ENCODE results near the gene RAB37. TPM values are rescaled to one million over a fixed set of nuclear protein-coding genes. Genes with fewer than 3 reads are reported as not detected.
A peak's percentile ranks its signal among the peaks of the same experiment; 100 is the strongest.

The RAB37 gene
- 0.91 and 1.1 TPM in 2 replicates for total RNA-seq (2016; rRNA removed; fragmentation: Illumina TruSeq; extraction: Trizol)
- total RNA-seq (2016; cell fraction: cytosol; rRNA removed; fragmentation: Illumina TruSeq; extraction: Trizol; ENCODE audit: low read depth): 0.30 TPM in 1 of 2 replicates, not detected in the other
- 0.73 and 1.0 TPM in 2 replicates for total RNA-seq (2016; cell fraction: insoluble cytoplasmic fraction; rRNA removed; fragmentation: Illumina TruSeq; extraction: Trizol)
- 0.83 and 0.93 TPM in 2 replicates for total RNA-seq (2016; cell fraction: membrane; rRNA removed; fragmentation: Illumina TruSeq; extraction: Trizol)
- 0.96 and 1.3 TPM in 2 replicates for total RNA-seq (2016; cell fraction: nucleus; rRNA removed; fragmentation: Illumina TruSeq; extraction: Trizol)
- 3.7 and 4.7 TPM in 2 replicates for polyA plus RNA-seq (2011; rRNA removed)
- 2.1 and 2.8 TPM in 2 replicates for polyA plus RNA-seq (2011; cell fraction: cytosol; rRNA removed)
- polyA plus RNA-seq (2011; cell fraction: nucleus; rRNA removed): 7.0 and 8.4 TPM in 2 replicates
- polyA plus RNA-seq (2012): 1.8 and 2.4 TPM in 2 replicates
- 0.18 and 0.22 TPM in 2 replicates for polyA plus RNA-seq (2016; cell fraction: cytosol; fragmentation: Illumina TruSeq; extraction: Trizol; ENCODE audit: low read depth)
- polyA plus RNA-seq (2016; cell fraction: insoluble cytoplasmic fraction; fragmentation: Illumina TruSeq; extraction: Trizol; ENCODE audit: low read depth): 0.83 and 0.93 TPM in 2 replicates
- 0.48 and 0.49 TPM in 2 replicates for polyA plus RNA-seq (2016; cell fraction: membrane; fragmentation: Illumina TruSeq; extraction: Trizol; ENCODE audit: low read depth)
- 2.4 and 2.8 TPM in 2 replicates for polyA plus RNA-seq (2016; cell fraction: nucleus; fragmentation: Illumina TruSeq; extraction: Trizol; ENCODE audit: insufficient read depth, low read depth)
- polyA minus RNA-seq (2011; rRNA and poly(A)+ RNA removed; ENCODE audit: low replicate concordance): 2.2 TPM in 1 of 2 replicates, not detected in the other
- polyA minus RNA-seq (2011; cell fraction: cytosol; rRNA and poly(A)+ RNA removed): 0.70 and 2.0 TPM in 2 replicates
- polyA minus RNA-seq (2011; cell fraction: nucleus; rRNA and poly(A)+ RNA removed): 1.4 and 1.7 TPM in 2 replicates
- percentile 19 among the genes with signal in this experiment for Bru-seq, nascent RNA
- percentile 18 among the genes with signal in this experiment for BruChase-seq, experiment 1, labeled RNA remaining after a 6-hour chase
- percentile 15 among the genes with signal in this experiment for BruChase-seq, experiment 2, labeled RNA remaining after a 2-hour chase
- long read RNA-seq, experiment 1, partial matches to known transcripts: 1 of 1 reads
- long read RNA-seq, experiment 1, other reads (novel, unspliced or antisense): 0 of 1 reads
- long read RNA-seq, experiment 2, partial matches to known transcripts: 2 of 6 reads
- long read RNA-seq, experiment 2, other reads (novel, unspliced or antisense): 1 of 6 reads

- in situ Hi-C loops (cut with HindIII; ENCODE audit: extremely low pct_ligation_motif_present, low pct_unique_long_range_greater_than_20kb): loop anchor here (5.0 kb wide), 1 partner anchor 79 kb away; no protein-coding TSS in a partner anchor
- H2AFZ ChIP-seq (ENCODE audit: low read length): no peak within 1 kb of the TSS
- WGBS (ENCODE audit: low lambda C conversion rate): 2% methylated on average over 18 of the region's 67 CpGs
- TF ChIP-seq, protein P1, sequence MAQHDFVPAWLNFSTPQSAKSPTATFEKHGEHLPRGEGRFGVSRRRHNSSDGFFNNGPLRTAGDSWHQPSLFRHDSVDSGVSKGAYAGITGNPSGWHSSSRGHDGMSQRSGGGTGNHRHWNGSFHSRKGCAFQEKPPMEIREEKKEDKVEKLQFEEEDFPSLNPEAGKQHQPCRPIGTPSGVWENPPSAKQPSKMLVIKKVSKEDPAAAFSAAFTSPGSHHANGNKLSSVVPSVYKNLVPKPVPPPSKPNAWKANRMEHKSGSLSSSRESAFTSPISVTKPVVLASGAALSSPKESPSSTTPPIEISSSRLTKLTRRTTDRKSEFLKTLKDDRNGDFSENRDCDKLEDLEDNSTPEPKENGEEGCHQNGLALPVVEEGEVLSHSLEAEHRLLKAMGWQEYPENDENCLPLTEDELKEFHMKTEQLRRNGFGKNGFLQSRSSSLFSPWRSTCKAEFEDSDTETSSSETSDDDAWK (CRISPR knock-in tag; IDR thresholded peaks at IDR 0.05): no peak
- TF ChIP-seq ZNF790 (CRISPR knock-in tag; IDR thresholded peaks at IDR 0.05; ENCODE audit: borderline replicate concordance) (peak; percentile 63; the same call in 1 of the 2 replicates), SOX5 (CRISPR knock-in tag; IDR thresholded peaks at IDR 0.05; ENCODE audit: borderline replicate concordance) (peak; percentile 75), ATF5 (CRISPR knock-in tag; IDR thresholded peaks at IDR 0.05; ENCODE audit: low read depth) (no peak), ZFP36 (IDR thresholded peaks at IDR 0.05; ENCODE audit: borderline replicate concordance, low read depth, low read length, partially characterized antibody) (no peak), ZNF713 (CRISPR knock-in tag; IDR thresholded peaks at IDR 0.05) (no peak), HMG20B (CRISPR knock-in tag; conservative IDR thresholded peaks at IDR 0.05) (peak; percentile 93), SRF (IDR thresholded peaks at IDR 0.05; ENCODE audit: low read depth, low read length) (no peak), PAWR (CRISPR knock-in tag; IDR thresholded peaks at IDR 0.05; ENCODE audit: borderline replicate concordance) (no peak)
- TF ChIP-seq, protein P2, sequence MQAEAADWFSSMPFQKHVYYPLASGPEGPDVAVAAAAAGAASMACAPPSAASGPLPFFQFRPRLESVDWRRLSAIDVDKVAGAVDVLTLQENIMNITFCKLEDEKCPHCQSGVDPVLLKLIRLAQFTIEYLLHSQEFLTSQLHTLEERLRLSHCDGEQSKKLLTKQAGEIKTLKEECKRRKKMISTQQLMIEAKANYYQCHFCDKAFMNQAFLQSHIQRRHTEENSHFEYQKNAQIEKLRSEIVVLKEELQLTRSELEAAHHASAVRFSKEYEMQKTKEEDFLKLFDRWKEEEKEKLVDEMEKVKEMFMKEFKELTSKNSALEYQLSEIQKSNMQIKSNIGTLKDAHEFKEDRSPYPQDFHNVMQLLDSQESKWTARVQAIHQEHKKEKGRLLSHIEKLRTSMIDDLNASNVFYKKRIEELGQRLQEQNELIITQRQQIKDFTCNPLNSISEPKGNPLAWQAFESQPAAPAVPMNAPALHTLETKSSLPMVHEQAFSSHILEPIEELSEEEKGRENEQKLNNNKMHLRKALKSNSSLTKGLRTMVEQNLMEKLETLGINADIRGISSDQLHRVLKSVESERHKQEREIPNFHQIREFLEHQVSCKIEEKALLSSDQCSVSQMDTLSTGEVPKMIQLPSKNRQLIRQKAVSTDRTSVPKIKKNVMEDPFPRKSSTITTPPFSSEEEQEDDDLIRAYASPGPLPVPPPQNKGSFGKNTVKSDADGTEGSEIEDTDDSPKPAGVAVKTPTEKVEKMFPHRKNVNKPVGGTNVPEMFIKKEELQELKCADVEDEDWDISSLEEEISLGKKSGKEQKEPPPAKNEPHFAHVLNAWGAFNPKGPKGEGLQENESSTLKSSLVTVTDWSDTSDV (CRISPR knock-in tag; IDR thresholded peaks at IDR 0.05): peak; percentile 54; the same call in 1 of the 2 replicates
Observed at GRCh38 chr17:74736513-74737298, at the start of gene RAB37. Gene RAB37 (plus strand): TSS chr17:74737256. CDS start chr17:74737273, 17 bp downstream.

More at GRCh38 chr17:74736513-74737298, at the start of gene RAB37:
- BruUV-seq (replicated peaks): TSS peak; percentile 77
- Histone ChIP-seq H3K4me3 (replicated peaks in 1 of 3; ENCODE audit: insufficient read depth in 1 of 3, low read depth in 2 of 3, low read length in 3 of 3) (peak within 1 kb of the TSS; percentile 39 to 78 (median 67)), H3K4me1 (ENCODE audit: insufficient read depth, low read length) (peaks cover 59% of the 10 kb centered on the region), H3K27me3 (ENCODE audit: control insufficient read depth in 1 of 2, insufficient read depth in 2 of 2, low read length in 2 of 2) (peaks cover 8 to 37% of the 10 kb centered on the region in 2 experiments; a peak in 4 of 5 replicates), H3K9ac (ENCODE audit: insufficient read depth, low read depth, low read length) (peak within 1 kb of the TSS; percentile 59), H3K36me3 (replicated peaks in 1 of 2; ENCODE audit: control insufficient read depth in 1 of 2, insufficient read depth in 2 of 2, low read length in 2 of 2) (no peaks in the 10 kb centered on the region), H3K4me2 (ENCODE audit: low read depth, low read length) (peak within 1 kb of the TSS; percentile 92), H3K27ac (ENCODE audit: extremely low read length, insufficient read depth, low read length) (peak within 1 kb of the TSS; percentile 69), H3K9me3 (ENCODE audit: low read length) (no peaks in the 10 kb centered on the region), H3K79me2 (ENCODE audit: insufficient read depth, low read length) (no peaks in the 10 kb centered on the region), H4K20me1 (ENCODE audit: insufficient read depth, low read length) (no peaks in the 10 kb centered on the region)
- FAIRE-seq: peak; percentile 80
- ATAC-seq: peak; percentile 82
- ChIA-PET POLR2A (interaction anchor here (0.6 to 5.6 kb wide), 32 partner anchors 9 to 939 kb away, joined by 3 to 221 read pairs (median 4); partner anchors contain the start of genes FDXR, HID1, MRPL58 and NAT9), CTCF (ENCODE audit: low intra/inter-chr PET ratio, low total read pairs) (interaction anchor here (1.3 to 2.8 kb wide), 3 partner anchors 8 to 80 kb away, joined by 4 to 22 read pairs (median 5); no protein-coding TSS in a partner anchor)
- peak; percentile 99 for DNase-seq (ENCODE audit: low spot score)
- intact Hi-C loops (cut with micrococcal nuclease; ENCODE audit: unreplicated experiment): loop anchor here (1.0 kb wide), 2 partner anchors 21 to 79 kb away; no protein-coding TSS in a partner anchor

All from HepG2 (cell line).